ENCODE data around the gene B4GALNT1. TPM values are rescaled to one million over a fixed set of nuclear protein-coding genes. Genes with fewer than 3 reads are reported as not detected.
"Not testable (repeated sequence)": the region's sequence is repeated elsewhere in the genome, so short reads cannot be mapped to it uniquely, and the experiment has no call there.

B4GALNT1 gene
- total RNA-seq, 8 experiments from 2014 or later = 0.61 to 34.3 (median 19.4) TPM

- in situ Hi-C loops (cut with MboI; ENCODE audit: low pct_unique_long_range_greater_than_20kb in 2 of 9, low sequenced_read_pairs in 9 of 9, unreplicated experiment in 9 of 9) = no loop called here
- H3K4me1 ChIP-seq (replicated peaks in 1 of 2) = peaks cover 2 to 9% of the 10 kb centered on the region in 2 donors
- 0 to 8% (median 0%) methylated on average over 1 to 18 of the region's 69 CpGs; no CpG with 5 or more reads in 3 of the 10 experiments for WGBS, 10 experiments
- peak within 1 kb of the TSS; percentile 62 to 95 (median 80) for H3K4me3 ChIP-seq
- ATAC-seq (replicated peaks in 6 of 8) = peak; percentile 87 to 97 (median 94)
- peak within 1 kb of the TSS in 1 of 2 donors; percentile 47 for H3K27ac ChIP-seq
Measured at GRCh38 chr12:57590864-57591781, 41.9 kb downstream of the B4GALNT1 start, which contains the start of gene PIP4K2C. TSS of gene PIP4K2C (plus strand) at chr12:57591192. CDS start at chr12:57591290, 98 bp downstream.

- Histone ChIP-seq H3K27ac (no peak overlapping the region), H3K4me3 (peak overlapping the region; percentile 62 to 95 (median 80)), H3K4me1 (replicated peaks in 1 of 2) (peaks cover 2 to 9% of the 10 kb centered on the region in 2 donors)
- 0 to 22% (median 13%) methylated on average over 1 to 2 of the region's 2 CpGs; no CpG with 5 or more reads in 2 of the 10 experiments for whole genome bisulfite sequencing, 10 experiments
- in situ Hi-C loops (cut with MboI; ENCODE audit: low pct_unique_long_range_greater_than_20kb in 2 of 9, low sequenced_read_pairs in 9 of 9, unreplicated experiment in 9 of 9) = no loop called here
- peak in 6 of 8 experiments; percentile 3 to 24 (median 12) for ATAC-seq (replicated peaks in 6 of 8)
Measured at GRCh38 chr12:57590479-57590863, 42.5 kb downstream of the B4GALNT1 start.

DNA sequence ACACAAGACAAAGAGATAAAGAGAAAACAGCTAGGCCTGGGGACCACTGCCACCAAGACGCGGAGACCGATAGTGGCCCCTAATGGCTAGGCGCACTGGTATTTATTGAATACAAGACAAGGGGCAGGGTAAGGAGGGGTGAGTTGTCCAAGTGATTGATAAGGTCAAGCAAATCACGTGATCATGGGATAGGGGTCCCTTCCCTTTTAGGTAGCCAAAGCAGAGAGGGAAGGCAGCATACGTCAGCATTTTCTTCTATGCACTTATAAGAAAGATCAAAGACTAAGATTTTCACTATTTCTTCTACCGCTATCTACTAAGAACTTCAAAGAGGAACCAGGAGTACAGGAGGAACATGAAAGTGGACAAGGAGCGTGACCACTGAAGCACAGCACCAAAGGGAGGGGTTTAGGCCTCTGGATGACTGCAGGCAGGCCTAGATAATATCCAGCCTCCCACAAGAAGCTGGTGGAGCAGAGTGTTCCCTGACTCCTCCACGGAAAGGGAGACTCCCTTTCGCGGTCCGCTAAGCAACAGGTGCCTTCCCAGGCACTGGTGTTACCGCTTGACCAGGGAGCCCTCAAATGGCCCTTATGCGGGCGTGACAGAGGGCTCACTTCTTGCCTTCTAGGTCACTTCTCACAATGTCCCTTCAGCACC lies 43.9 kb downstream of the B4GALNT1 start:
- in situ Hi-C loops (cut with MboI; ENCODE audit: low pct_unique_long_range_greater_than_20kb in 2 of 9, low sequenced_read_pairs in 9 of 9, unreplicated experiment in 9 of 9); ATAC-seq (replicated peaks in 6 of 8); H3K27ac ChIP-seq; H3K4me1 ChIP-seq (replicated peaks in 1 of 2); H3K4me3 ChIP-seq: not testable (repeated sequence)
- 74 to 100% (median 90%) methylated on average over 2 to 8 of the region's 15 CpGs for whole genome bisulfite sequencing, 10 experiments

DNA sequence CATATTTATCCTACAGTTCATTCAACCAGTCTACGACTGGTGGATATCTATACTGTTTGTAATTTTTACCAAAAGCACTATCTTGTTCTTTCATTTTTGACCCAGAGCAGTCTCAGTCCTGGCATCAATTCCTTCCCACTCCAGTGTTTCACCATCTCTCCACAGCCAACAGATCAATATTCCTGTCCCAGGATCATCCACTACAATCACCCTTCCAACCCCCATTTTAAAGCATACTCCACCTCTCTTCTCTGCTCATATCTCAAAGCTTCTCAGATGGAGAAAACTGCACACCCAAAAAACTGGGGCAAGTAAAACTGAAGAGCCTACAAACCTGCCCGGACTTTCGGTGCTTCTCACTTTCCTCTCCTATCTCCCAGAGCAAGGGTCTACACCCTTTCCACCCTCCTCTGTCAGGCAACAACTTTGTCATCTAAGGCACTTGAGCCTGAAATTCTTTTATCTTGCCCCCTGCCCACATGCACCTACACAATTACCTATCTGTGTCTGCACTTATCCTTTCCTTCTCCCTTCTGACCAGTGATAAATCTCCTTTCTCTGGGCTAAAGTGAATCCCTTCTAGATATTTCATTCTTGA lies 46.1 kb downstream of the B4GALNT1 start:
- Histone ChIP-seq H3K4me1 (replicated peaks in 1 of 2) (peaks cover 2 to 4% of the 10 kb centered on the region in 2 donors), H3K27ac (no peak overlapping the region), H3K4me3 (no peak overlapping the region)
- 0 to 100% (median 76%) methylated on average over 1 to 3 of the region's 3 CpGs; no CpG with 5 or more reads in 2 of the 10 experiments for WGBS, 10 experiments
- ATAC-seq (replicated peaks in 6 of 8) = no peak
- in situ Hi-C loops (cut with MboI; ENCODE audit: low pct_unique_long_range_greater_than_20kb in 2 of 9, low sequenced_read_pairs in 9 of 9, unreplicated experiment in 9 of 9) = no loop called here

- Histone ChIP-seq H3K4me1 (replicated peaks in 1 of 2) (peaks cover 0 to 2% of the 10 kb centered on the region in 2 donors), H3K4me3 (no peak overlapping the region), H3K27ac (no peak overlapping the region)
- in situ Hi-C loops (cut with MboI; ENCODE audit: low pct_unique_long_range_greater_than_20kb in 2 of 9, low sequenced_read_pairs in 9 of 9, unreplicated experiment in 9 of 9) = no loop called here
- ATAC-seq (replicated peaks in 6 of 8) = no peak
- WGBS, 10 experiments = 45 to 100% (median 89%) methylated on average over 1 to 2 of the region's 3 CpGs; no CpG with 5 or more reads in 4 of the 10 experiments
Measured at GRCh38 chr12:57586128-57586527, 46.9 kb downstream of the B4GALNT1 start.

- ATAC-seq (replicated peaks in 6 of 8) = no peak
- H3K4me1 ChIP-seq (replicated peaks in 1 of 2) = no peaks in the 10 kb centered on the region
- H3K4me3 ChIP-seq = no peak overlapping the region
- 20 to 100% (median 83%) methylated on average over 1 to 2 of the region's 2 CpGs; no CpG with 5 or more reads in 3 of the 10 experiments for WGBS, 10 experiments
- in situ Hi-C loops (cut with MboI; ENCODE audit: low pct_unique_long_range_greater_than_20kb in 2 of 9, low sequenced_read_pairs in 9 of 9, unreplicated experiment in 9 of 9) = no loop called here
- no peak overlapping the region for H3K27ac ChIP-seq
Measured at GRCh38 chr12:57585156-57585555, 47.8 kb downstream of the B4GALNT1 start.

GRCh38 chr12:57584690-57585089 lies 48.3 kb downstream of the B4GALNT1 start:
- no peak overlapping the region for H3K4me3 ChIP-seq
- H3K27ac ChIP-seq = no peak overlapping the region
- H3K4me1 ChIP-seq (replicated peaks in 1 of 2) = no peaks in the 10 kb centered on the region
- no peak for ATAC-seq (replicated peaks in 6 of 8)
- in situ Hi-C loops (cut with MboI; ENCODE audit: low pct_unique_long_range_greater_than_20kb in 2 of 9, low sequenced_read_pairs in 9 of 9, unreplicated experiment in 9 of 9) = no loop called here

GRCh38 chr12:57584050-57584449 lies 49.0 kb downstream of the B4GALNT1 start:
- no peak overlapping the region for H3K4me3 ChIP-seq
- in situ Hi-C loops (cut with MboI; ENCODE audit: low pct_unique_long_range_greater_than_20kb in 2 of 9, low sequenced_read_pairs in 9 of 9, unreplicated experiment in 9 of 9) = no loop called here
- no peak for ATAC-seq (replicated peaks in 6 of 8)
- H3K4me1 ChIP-seq (replicated peaks in 1 of 2) = no peaks in the 10 kb centered on the region
- no peak overlapping the region for H3K27ac ChIP-seq
- WGBS, 10 experiments = no CpG with 5 or more reads among the region's 2 CpGs

DNA sequence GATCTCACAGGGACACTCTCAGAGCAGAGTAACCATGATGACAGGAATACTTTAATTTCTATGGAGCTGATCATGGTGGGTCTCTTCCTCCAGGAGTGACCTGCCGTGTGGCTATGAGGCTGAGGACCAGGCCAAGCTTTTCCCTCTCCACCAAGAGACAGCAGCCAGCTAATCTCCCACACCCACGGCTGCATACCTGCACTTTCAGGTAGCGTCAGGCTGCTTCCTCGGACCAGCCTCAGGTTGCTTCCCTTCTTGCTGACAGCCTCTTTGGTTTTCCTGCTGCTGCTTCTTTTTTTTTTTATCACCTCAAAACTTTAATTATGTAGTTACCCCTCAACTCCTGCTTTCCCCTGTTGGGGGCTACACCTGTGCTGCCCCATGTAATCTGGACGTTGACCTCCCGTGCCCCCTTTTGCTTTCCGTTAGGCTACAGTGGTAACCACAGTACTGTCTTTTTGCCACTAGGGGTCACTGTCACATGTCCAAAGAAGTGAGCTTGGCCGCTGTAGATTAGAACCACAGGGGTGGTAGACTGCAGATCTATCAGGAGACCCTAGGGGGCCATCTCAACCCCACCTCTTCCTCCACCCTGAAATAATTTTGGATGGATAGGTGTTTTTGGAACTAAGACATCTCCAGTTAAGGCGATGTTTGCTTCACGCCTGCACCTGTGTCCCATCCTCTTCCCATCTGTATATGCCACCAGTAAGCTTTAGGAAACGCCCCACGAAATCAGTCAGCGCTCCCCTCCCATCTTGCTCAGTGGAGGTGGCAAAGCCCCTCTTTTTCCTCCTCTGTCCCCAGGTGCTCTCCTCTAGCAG lies 49.8 kb downstream of the B4GALNT1 start:
- Histone ChIP-seq H3K27ac (no peak overlapping the region), H3K4me1 (replicated peaks in 1 of 2) (no peaks in the 10 kb centered on the region), H3K4me3 (no peak overlapping the region)
- WGBS, 10 experiments = 5 to 100% (median 75%) methylated on average over 1 to 6 of the region's 13 CpGs; no CpG with 5 or more reads in 3 of the 10 experiments
- ATAC-seq (replicated peaks in 6 of 8) = peak; percentile 97 to 100 (median 98)
- in situ Hi-C loops (cut with MboI; ENCODE audit: low pct_unique_long_range_greater_than_20kb in 2 of 9, low sequenced_read_pairs in 9 of 9, unreplicated experiment in 9 of 9) = no loop called here

DNA sequence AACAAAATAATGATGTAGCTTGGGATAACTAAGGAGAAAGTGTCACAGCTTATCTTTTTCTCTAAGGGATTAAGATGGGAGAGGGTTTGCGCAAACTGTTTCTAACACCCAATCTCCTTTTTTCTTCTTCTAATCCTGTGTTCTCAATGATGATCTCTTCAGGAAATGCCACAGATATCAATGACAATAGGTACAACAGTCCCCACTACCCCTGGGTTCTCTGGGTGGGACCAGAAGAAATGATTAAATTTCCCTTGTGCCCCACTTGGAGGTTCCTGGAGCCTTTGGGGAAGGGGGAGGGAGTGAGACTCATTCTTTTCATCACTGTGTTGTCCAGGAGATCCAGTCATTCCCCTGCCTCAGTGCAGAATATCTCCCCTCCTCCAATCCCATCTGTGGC lies 50.6 kb downstream of the B4GALNT1 start:
- no peak overlapping the region for H3K27ac ChIP-seq
- in situ Hi-C loops (cut with MboI; ENCODE audit: low pct_unique_long_range_greater_than_20kb in 2 of 9, low sequenced_read_pairs in 9 of 9, unreplicated experiment in 9 of 9) = no loop called here
- H3K4me1 ChIP-seq (replicated peaks in 1 of 2) = no peaks in the 10 kb centered on the region
- ATAC-seq (replicated peaks in 6 of 8) = no peak
- H3K4me3 ChIP-seq = no peak overlapping the region
- 80 to 100% (median 100%) methylated on average over 1 of the region's 1 CpG; no CpG with 5 or more reads in 5 of the 10 experiments for WGBS, 10 experiments

DNA sequence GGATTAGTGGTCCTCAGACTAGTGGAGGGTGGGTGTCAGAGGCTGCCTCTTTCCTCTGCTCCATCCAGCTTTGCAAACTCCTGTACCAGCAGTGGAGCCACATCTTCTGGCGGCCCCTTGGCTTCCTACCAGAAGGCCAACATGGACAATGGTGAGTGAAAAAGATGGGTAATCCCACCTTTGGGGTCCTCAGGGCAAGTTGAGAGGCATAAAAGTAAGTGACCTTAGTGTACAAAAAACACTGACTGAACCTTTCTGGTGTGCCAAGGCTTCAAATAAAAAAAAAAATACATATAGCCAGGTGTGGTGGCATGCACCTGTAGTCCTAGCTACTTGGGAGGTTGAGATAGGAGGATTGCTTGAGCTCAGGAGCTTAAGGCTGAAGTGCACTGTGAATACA lies 51.2 kb downstream of the B4GALNT1 start:
- WGBS, 10 experiments = 80 to 100% (median 88%) methylated on average over 1 of the region's 1 CpG; no CpG with 5 or more reads in 7 of the 10 experiments
- in situ Hi-C loops (cut with MboI; ENCODE audit: low pct_unique_long_range_greater_than_20kb in 2 of 9, low sequenced_read_pairs in 9 of 9, unreplicated experiment in 9 of 9) = no loop called here
- no peak overlapping the region for H3K27ac ChIP-seq
- H3K4me3 ChIP-seq = no peak overlapping the region
- ATAC-seq (replicated peaks in 6 of 8) = no peak
- H3K4me1 ChIP-seq (replicated peaks in 1 of 2) = no peaks in the 10 kb centered on the region

- WGBS, 10 experiments = 81 to 100% (median 100%) methylated on average over 1 to 4 of the region's 4 CpGs; no CpG with 5 or more reads in 5 of the 10 experiments
- ATAC-seq (replicated peaks in 6 of 8) = no peak
- in situ Hi-C loops (cut with MboI; ENCODE audit: low pct_unique_long_range_greater_than_20kb in 2 of 9, low sequenced_read_pairs in 9 of 9, unreplicated experiment in 9 of 9) = no loop called here
Measured at GRCh38 chr12:57580466-57580795, 52.6 kb downstream of the B4GALNT1 start.

More at GRCh38 chr12:57580466-57580795, 52.6 kb downstream of the B4GALNT1 start:
- Histone ChIP-seq H3K4me1 (replicated peaks in 1 of 2) (no peaks in the 10 kb centered on the region), H3K27ac (no peak overlapping the region), H3K4me3 (no peak overlapping the region)

Data from motor neuron (in vitro differentiated cells).